CD14-positive monocyte (primary cell): Measurements from ENCODE around the gene MYOCD. TPM values are rescaled to one million over a fixed set of nuclear protein-coding genes. Genes with fewer than 3 reads are reported as not detected.
"Not testable (repeated sequence)": the region's sequence is repeated elsewhere in the genome, so short reads cannot be mapped to it uniquely, and the experiment has no call there.

ENCODE experiments used
- DNase-seq, 3 donors: peaks; one replicate each; pipeline ENCODE4 v3.0.0-alpha.2; 2011 to 2022
- H2AFZ ChIP-seq: 2 replicates; pipeline ENCODE4 v1.6.0; 2012; ENCODE audit warnings: mild to moderate bottlenecking, low read depth, low read length, inconsistent platforms; ENCODE audit not compliant: insufficient read depth, poor library complexity, severe bottlenecking
- H3K27ac ChIP-seq, 2 donors: 1 replicate in 1 of 2; 2 replicates in 1 of 2; pipeline ENCODE4 v1.5.1; 2012 to 2013; ENCODE audit warnings: low read length in 2 of 2, control low read depth in 1 of 2, inconsistent platforms in 1 of 2, low read depth in 1 of 2, mild to moderate bottlenecking in 1 of 2
- H3K27me3 ChIP-seq, 2 donors: one replicate each; pipeline versions ENCODE4 v1.6.0 to v1.6.1; 2011 to 2013; ENCODE audit warnings: low read length in 2 of 2; ENCODE audit not compliant: control insufficient read depth in 2 of 2, insufficient read depth in 2 of 2
- H3K36me3 ChIP-seq, 2 donors: replicated peaks in 1 of 2; 1 replicate in 1 of 2; 2 replicates in 1 of 2; pipeline versions ENCODE4 v1.5.1 to v1.6.1; 2012 to 2013; ENCODE audit warnings: low read length in 2 of 2, control low read depth in 1 of 2, inconsistent platforms in 1 of 2, mild to moderate bottlenecking in 1 of 2; ENCODE audit not compliant: insufficient read depth in 2 of 2, control insufficient read depth in 1 of 2
- H3K4me1 ChIP-seq, 2 donors: 1 replicate in 1 of 2; 2 replicates in 1 of 2; pipeline versions ENCODE4 v1.5.1 to v1.6.1; 2012 to 2013; ENCODE audit warnings: low read length in 2 of 2, control low read depth in 1 of 2, inconsistent platforms in 1 of 2, mild to moderate bottlenecking in 1 of 2, moderate library complexity in 1 of 2; ENCODE audit not compliant: insufficient read depth in 2 of 2, control insufficient read depth in 1 of 2
- H3K4me2 ChIP-seq: replicated peaks from 2 replicates; pipeline ENCODE3; 2012; ENCODE audit warnings: low read length, moderate library complexity, mild to moderate bottlenecking; ENCODE audit not compliant: poor library complexity, severe bottlenecking; ENCODE audit errors: extremely low read depth
- H3K4me3 ChIP-seq, 3 experiments: fragments of 200-600 bp in 1 of 3; sonication (generic) in 1 of 3; replicated peaks in 1 of 3; 1 replicate in 2 of 3; 2 replicates in 1 of 3; pipeline ENCODE4 v1.5.1; 2011 to 2013; ENCODE audit warnings: low read length in 3 of 3, mild to moderate bottlenecking in 3 of 3, control low read depth in 2 of 3, low read depth in 2 of 3, inconsistent platforms in 1 of 3, moderate library complexity in 1 of 3
- H3K79me2 ChIP-seq: 2 replicates; pipeline ENCODE4 v1.6.0; 2012; ENCODE audit warnings: mild to moderate bottlenecking, control low read depth, inconsistent platforms, low read length, moderate library complexity; ENCODE audit not compliant: insufficient read depth
- H3K9ac ChIP-seq: 2 replicates; pipeline ENCODE4 v1.6.0; 2017; ENCODE audit warnings: low read length, mild to moderate bottlenecking; ENCODE audit not compliant: insufficient read depth, poor library complexity, severe bottlenecking
- H3K9me3 ChIP-seq, 2 donors: replicated peaks in 1 of 2; 1 replicate in 1 of 2; 2 replicates in 1 of 2; pipeline versions ENCODE4 v1.5.1 to v1.6.1; 2012 to 2013; ENCODE audit warnings: low read length in 2 of 2, control low read depth in 1 of 2; ENCODE audit not compliant: control insufficient read depth in 1 of 2, insufficient read depth in 1 of 2
- H4K20me1 ChIP-seq: 2 replicates; pipeline ENCODE4 v1.6.0; 2012; ENCODE audit warnings: mild to moderate bottlenecking, low read length, control low read depth, moderate library complexity; ENCODE audit not compliant: insufficient read depth
- H3K27ac Mint-ChIP-seq, 7 donors: one replicate each; pipeline ENCODE4 v1.8.0; 2020; ENCODE audit warnings: mild to moderate bottlenecking in 7 of 7, mixed read lengths in 7 of 7, moderate library complexity in 6 of 7, inconsistent platforms in 2 of 7
- H3K27me3 Mint-ChIP-seq, 3 donors: one replicate each; pipeline ENCODE4 v1.8.0; 2021 to 2022; ENCODE audit warnings: low read depth in 3 of 3, mild to moderate bottlenecking in 3 of 3, mixed read lengths in 3 of 3, moderate library complexity in 3 of 3, inconsistent platforms in 1 of 3
- H3K36me3 Mint-ChIP-seq, 2 donors: one replicate each; pipeline ENCODE4 v1.8.0; 2020; ENCODE audit warnings: mixed read lengths in 2 of 2, inconsistent platforms in 1 of 2, mild to moderate bottlenecking in 1 of 2
- H3K4me1 Mint-ChIP-seq: one replicate; pipeline ENCODE4 v1.8.0; 2020; ENCODE audit warnings: mild to moderate bottlenecking, mixed read lengths
- H3K4me3 Mint-ChIP-seq, 2 donors: one replicate each; pipeline ENCODE4 v1.8.0; 2020; ENCODE audit warnings: mild to moderate bottlenecking in 2 of 2, mixed read lengths in 2 of 2, moderate library complexity in 1 of 2
- H3K9me3 Mint-ChIP-seq, 7 donors: one replicate each; pipeline ENCODE4 v1.8.0; 2020 to 2022; ENCODE audit warnings: mixed read lengths in 7 of 7, mild to moderate bottlenecking in 6 of 7, moderate library complexity in 6 of 7, inconsistent platforms in 2 of 7
- WGBS: methylation state at CpG from one replicate; pipeline ENCODE4 v1.1.5; 2013; ENCODE audit warnings: missing lambda C conversion rate; ENCODE audit not compliant: insufficient coverage; 5-methylcytosine and 5-hydroxymethylcytosine counted together
- intact Hi-C, 2 donors: fragments of 100-400 bp; cut with micrococcal nuclease; formaldehyde crosslinking; loops; one replicate each; pipeline versions ENCODE4 v1.15.0 to v1.15.1; 2023
- polyA plus RNA-seq, 3 donors: library from polyadenylated mRNA; depleted of rRNA in 1 of 3; unstranded in 2 of 3; stranded (reverse) in 1 of 3; fragments of 300-500 nt in 2 of 3; fragments of >200 nt in 1 of 3; fragmentation: Illumina TruSeq in 2 of 3; gene quantifications; 1 replicate in 2 of 3; 2 replicates in 1 of 3; pipeline ENCODE4 v1.2.3, GENCODE V29; 2012 to 2021
- TF ChIP-seq, protein P1 (sequence below): fragments of 200-600 bp; IDR thresholded peaks from one replicate; pipeline ENCODE4 v1.8.0; 2022; ENCODE audit warnings: antibody characterized with exemption, mild to moderate bottlenecking

The MYOCD gene
- polyA plus RNA-seq, 3 donors: not detected

DNA sequence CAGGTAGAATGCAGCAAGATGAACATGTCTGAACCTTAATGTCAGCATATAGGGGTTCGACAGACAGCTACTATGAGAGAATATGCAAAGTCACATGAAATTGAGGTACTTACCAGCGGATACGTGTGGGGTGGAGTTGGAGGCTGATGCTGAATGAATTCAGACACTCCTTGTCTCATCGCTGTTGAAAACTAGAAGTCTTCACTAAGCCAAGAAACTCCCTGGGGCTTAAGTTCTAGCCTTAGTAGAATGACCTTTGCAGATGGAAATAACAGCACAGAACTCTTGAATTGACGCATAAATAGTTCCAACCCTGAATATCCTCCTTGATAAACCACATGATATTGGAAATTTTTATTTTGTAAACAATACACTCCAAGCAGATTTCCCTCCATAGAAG is 32.9 kb upstream of the MYOCD start:
- no peaks in the 10 kb centered on the region for H3K27me3 ChIP-seq
- H3K9ac ChIP-seq: no peak overlapping the region
- H4K20me1 ChIP-seq: no peaks in the 10 kb centered on the region
- H3K36me3 ChIP-seq: no peaks in the 10 kb centered on the region
- no peak overlapping the region for H2AFZ ChIP-seq
- Mint-ChIP-seq H3K9me3 (peaks cover 0 to 10% (median 6%) of the 10 kb centered on the region in 7 donors), H3K4me1 (no peaks in the 10 kb centered on the region), H3K4me3 (no peak overlapping the region), H3K36me3 (no peaks in the 10 kb centered on the region), H3K27me3 (peaks cover 0 to 4% (median 1%) of the 10 kb centered on the region in 3 donors), H3K27ac (no peak overlapping the region)
- DNase-seq: no peak
- H3K4me3 ChIP-seq: no peak overlapping the region
- H3K27ac ChIP-seq: no peak overlapping the region
- 94% methylated on average over 4 of the region's 5 CpGs for WGBS
- H3K4me2 ChIP-seq: no peak overlapping the region
- H3K79me2 ChIP-seq: no peaks in the 10 kb centered on the region
- H3K4me1 ChIP-seq: no peaks in the 10 kb centered on the region
- TF ChIP-seq, protein P1, sequence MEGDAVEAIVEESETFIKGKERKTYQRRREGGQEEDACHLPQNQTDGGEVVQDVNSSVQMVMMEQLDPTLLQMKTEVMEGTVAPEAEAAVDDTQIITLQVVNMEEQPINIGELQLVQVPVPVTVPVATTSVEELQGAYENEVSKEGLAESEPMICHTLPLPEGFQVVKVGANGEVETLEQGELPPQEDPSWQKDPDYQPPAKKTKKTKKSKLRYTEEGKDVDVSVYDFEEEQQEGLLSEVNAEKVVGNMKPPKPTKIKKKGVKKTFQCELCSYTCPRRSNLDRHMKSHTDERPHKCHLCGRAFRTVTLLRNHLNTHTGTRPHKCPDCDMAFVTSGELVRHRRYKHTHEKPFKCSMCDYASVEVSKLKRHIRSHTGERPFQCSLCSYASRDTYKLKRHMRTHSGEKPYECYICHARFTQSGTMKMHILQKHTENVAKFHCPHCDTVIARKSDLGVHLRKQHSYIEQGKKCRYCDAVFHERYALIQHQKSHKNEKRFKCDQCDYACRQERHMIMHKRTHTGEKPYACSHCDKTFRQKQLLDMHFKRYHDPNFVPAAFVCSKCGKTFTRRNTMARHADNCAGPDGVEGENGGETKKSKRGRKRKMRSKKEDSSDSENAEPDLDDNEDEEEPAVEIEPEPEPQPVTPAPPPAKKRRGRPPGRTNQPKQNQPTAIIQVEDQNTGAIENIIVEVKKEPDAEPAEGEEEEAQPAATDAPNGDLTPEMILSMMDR: no peak
- H3K9me3 ChIP-seq: peaks cover 0 to 5% of the 10 kb centered on the region in 2 donors
- intact Hi-C loops: no loop called here

DNA sequence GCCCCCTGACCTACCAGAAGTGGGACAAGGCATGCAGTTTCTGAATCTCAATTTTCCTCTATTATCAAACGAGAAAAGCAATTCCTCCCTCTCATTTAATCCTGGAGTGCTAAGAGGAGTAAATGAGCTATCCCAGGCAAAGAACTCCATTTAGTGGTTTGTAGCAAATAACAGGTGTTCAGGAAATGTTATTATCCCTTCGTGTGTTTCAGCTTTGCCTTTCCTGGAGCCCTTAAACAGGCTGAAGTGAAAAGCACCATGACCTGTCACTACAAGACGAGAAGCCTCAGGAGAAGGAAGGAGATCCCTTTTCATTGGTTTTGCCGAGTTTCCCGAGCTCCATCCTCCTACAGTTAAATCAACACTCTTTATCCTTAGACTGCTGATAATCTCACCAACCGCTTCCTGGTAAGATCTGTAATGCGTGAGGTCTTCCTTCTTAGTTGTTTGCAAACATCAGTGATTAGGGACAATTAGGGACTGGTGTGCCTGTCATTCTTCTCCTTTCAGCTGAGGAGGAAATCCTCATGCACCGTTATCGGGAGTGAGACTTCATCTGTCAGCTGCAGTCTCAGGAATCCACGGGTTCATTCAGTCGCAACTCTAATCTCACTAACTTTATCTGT is 30.8 kb upstream of the MYOCD start:
- Mint-ChIP-seq H3K9me3 (peaks cover 0 to 9% (median 7%) of the 10 kb centered on the region in 7 donors), H3K27me3 (peaks cover 0 to 2% (median 1%) of the 10 kb centered on the region in 3 donors), H3K36me3 (no peaks in the 10 kb centered on the region), H3K27ac (no peak overlapping the region), H3K4me1 (no peaks in the 10 kb centered on the region), H3K4me3 (no peak overlapping the region)
- H3K27ac ChIP-seq: no peak overlapping the region
- WGBS: 0% methylated on average over 1 of the region's 11 CpGs
- TF ChIP-seq, protein P1: no peak
- H3K4me2 ChIP-seq: no peak overlapping the region
- no peaks in the 10 kb centered on the region for H3K4me1 ChIP-seq
- no peaks in the 10 kb centered on the region for H3K79me2 ChIP-seq
- no peaks in the 10 kb centered on the region for H3K36me3 ChIP-seq
- H3K9me3 ChIP-seq: peaks cover 0 to 5% of the 10 kb centered on the region in 2 donors
- H3K27me3 ChIP-seq: no peaks in the 10 kb centered on the region
- no peaks in the 10 kb centered on the region for H4K20me1 ChIP-seq
- DNase-seq: no peak
- intact Hi-C loops: no loop called here
- no peak overlapping the region for H3K9ac ChIP-seq
- H2AFZ ChIP-seq: no peak overlapping the region
- H3K4me3 ChIP-seq: no peak overlapping the region

DNA sequence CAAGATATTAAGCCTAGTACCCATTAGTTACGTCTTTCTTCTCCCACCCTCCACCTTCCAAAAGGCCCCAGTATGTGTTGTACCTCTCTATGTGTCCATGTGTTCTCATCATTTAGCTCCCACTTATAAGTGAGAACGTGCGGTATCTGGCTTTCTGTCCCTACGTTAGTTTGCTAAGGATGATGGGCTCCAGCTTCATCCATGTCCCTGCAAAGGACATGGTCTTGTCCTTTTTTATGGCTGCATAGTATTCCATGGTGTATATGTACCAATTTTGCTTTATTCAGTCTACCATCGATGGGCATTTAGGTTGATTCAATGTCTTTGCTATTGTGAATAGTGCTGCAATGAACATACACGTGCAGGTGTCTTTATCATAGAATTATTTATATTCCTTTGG is 29.7 kb upstream of the MYOCD start:
- H3K4me1 ChIP-seq, intact Hi-C loops, H3K79me2 ChIP-seq, H3K4me3 Mint-ChIP-seq, DNase-seq, H3K4me1 Mint-ChIP-seq, H3K27me3 Mint-ChIP-seq, H3K27me3 ChIP-seq, H3K27ac Mint-ChIP-seq, H3K4me3 ChIP-seq, H3K36me3 Mint-ChIP-seq, H2AFZ ChIP-seq, H3K36me3 ChIP-seq, H4K20me1 ChIP-seq, H3K27ac ChIP-seq, H3K9me3 ChIP-seq, H3K4me2 ChIP-seq, H3K9ac ChIP-seq: not testable (repeated sequence)
- WGBS: no CpG with 5 or more reads among the region's 6 CpGs
- peaks cover 0 to 13% (median 7%) of the 10 kb centered on the region in 7 donors for H3K9me3 Mint-ChIP-seq
